Loucy (cell line): Measurements from ENCODE around the gene KRTAP10-3.

Experiments used
- CTCF ChIP-seq: fragments of 200-600 bp; sonication (generic); conservative IDR thresholded peaks from 2 replicates; pipeline ENCODE4 v1.5.1; 2014; ENCODE audit warnings: mild to moderate bottlenecking, antibody characterized with exemption, low read length
- EZH2phosphoT487 ChIP-seq: fragments of 200-600 bp; IDR thresholded peaks from 2 replicates; pipeline ENCODE4 v1.6.1; 2018; ENCODE audit warnings: antibody characterized with exemption, mild to moderate bottlenecking, moderate library complexity, borderline replicate concordance

- TF ChIP-seq CTCF (no peak), EZH2phosphoT487 (no peak)
Observed at GRCh38 chr21:44583089-44583799, 24.6 kb upstream of the KRTAP10-3 start.
